ENCODE data around the gene VPS26A.

The VPS26A gene

DNA sequence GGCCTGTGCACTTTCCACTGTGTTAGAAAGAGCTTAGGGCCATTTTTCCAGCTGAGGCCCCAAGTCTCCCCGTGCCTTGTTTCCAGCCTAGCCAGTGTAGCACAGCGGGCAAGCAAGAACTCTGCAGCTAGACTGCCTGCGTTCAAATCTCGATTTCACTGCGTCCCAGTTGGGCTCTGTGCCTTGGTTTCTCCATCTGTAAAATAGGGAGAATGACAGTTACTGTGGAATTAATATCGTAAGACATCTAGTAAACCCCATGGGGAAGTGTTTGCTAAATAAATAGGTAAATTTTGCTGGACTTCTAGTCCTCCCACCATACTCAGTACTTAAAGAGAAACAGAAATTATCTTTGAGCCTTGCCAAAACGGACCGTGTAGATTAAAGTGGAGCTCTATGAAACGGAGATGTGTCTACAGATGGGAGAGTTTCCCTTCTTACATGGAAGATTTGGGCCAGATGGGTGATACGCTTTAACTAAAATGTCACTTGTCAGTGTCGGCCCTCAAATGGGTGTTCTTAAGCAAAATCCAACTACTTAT, 92.7 kb downstream of the VPS26A start:
- Histone ChIP-seq H3K4me1 (ENCODE audit: insufficient read depth, low read length) (peaks cover 25% of the 10 kb centered on the region), H3K36me3 (ENCODE audit: insufficient read depth, low read length) (no peaks in the 10 kb centered on the region), H3K4me3 (ENCODE audit: low read depth in 1 of 2, low read length in 2 of 2) (no peak overlapping the region), H3K27me3 (ENCODE audit: insufficient read depth, low read length, poor library complexity) (no peaks in the 10 kb centered on the region), H2AFZ (ENCODE audit: low read depth, low read length) (no peak overlapping the region), H3K27ac (ENCODE audit: low read length) (no peak overlapping the region), H3K4me2 (ENCODE audit: insufficient read depth, low read length) (no peak overlapping the region), H3K9me3 (ENCODE audit: insufficient read depth, low read length, severe bottlenecking) (no peaks in the 10 kb centered on the region), H4K20me1 (ENCODE audit: insufficient read depth, low read length) (no peaks in the 10 kb centered on the region), H3K79me2 (ENCODE audit: insufficient read depth, low read length) (no peaks in the 10 kb centered on the region), H3K9ac (ENCODE audit: low read depth, low read length) (no peak overlapping the region)
- no peak for ATAC-seq (ENCODE audit: insufficient read depth, low read depth)
- TF ChIP-seq EZH2 (IDR thresholded peaks at IDR 0.05; ENCODE audit: borderline replicate concordance, low read depth, low read length, severe bottlenecking), result no peak
- TF ChIP-seq, protein P1, sequence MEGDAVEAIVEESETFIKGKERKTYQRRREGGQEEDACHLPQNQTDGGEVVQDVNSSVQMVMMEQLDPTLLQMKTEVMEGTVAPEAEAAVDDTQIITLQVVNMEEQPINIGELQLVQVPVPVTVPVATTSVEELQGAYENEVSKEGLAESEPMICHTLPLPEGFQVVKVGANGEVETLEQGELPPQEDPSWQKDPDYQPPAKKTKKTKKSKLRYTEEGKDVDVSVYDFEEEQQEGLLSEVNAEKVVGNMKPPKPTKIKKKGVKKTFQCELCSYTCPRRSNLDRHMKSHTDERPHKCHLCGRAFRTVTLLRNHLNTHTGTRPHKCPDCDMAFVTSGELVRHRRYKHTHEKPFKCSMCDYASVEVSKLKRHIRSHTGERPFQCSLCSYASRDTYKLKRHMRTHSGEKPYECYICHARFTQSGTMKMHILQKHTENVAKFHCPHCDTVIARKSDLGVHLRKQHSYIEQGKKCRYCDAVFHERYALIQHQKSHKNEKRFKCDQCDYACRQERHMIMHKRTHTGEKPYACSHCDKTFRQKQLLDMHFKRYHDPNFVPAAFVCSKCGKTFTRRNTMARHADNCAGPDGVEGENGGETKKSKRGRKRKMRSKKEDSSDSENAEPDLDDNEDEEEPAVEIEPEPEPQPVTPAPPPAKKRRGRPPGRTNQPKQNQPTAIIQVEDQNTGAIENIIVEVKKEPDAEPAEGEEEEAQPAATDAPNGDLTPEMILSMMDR (IDR thresholded peaks at IDR 0.05; ENCODE audit: borderline replicate concordance, extremely low read depth, low read length, poor library complexity, severe bottlenecking), result no peak
- DNase-seq, result no peak

DNA sequence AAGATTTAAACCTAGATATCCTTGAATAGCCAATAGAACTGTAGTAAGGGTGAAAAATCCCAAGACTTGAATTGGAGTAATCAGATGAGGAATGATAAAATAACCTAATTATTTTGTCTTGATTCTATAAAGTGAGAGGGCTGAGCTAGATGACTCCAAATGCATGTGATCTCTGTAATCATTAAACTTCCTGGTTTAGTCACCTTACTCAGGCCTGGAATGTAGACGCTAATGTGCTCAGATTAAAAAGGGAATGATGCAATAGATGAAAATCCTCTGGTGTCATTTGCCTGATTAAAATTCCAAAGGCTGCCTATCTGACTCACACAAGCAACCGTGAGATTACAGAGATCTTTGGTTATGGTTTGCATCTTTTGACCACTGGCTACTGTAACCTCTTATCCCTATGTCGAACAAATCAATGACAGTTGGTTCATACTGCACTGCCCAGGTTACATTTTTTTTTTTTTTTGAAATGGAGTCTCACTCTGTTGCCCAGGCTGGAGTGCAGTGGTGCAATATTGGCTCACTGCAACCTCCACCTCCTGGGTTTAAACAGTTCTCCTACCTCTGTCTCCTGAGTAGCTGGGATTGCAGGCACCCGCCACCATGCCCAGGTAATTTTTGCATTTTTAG, 93.3 kb downstream of the VPS26A start:
- H3K4me2 ChIP-seq (ENCODE audit: insufficient read depth, low read length), result no peak overlapping the region
- no peaks in the 10 kb centered on the region for H3K27me3 ChIP-seq (ENCODE audit: insufficient read depth, low read length, poor library complexity)
- H3K36me3 ChIP-seq (ENCODE audit: insufficient read depth, low read length), result no peaks in the 10 kb centered on the region
- H3K9me3 ChIP-seq (ENCODE audit: insufficient read depth, low read length, severe bottlenecking), result no peaks in the 10 kb centered on the region
- DNase-seq (no peak), ATAC-seq (ENCODE audit: insufficient read depth, low read depth) (no peak)
- no peak for TF ChIP-seq EZH2 (IDR thresholded peaks at IDR 0.05; ENCODE audit: borderline replicate concordance, low read depth, low read length, severe bottlenecking)
- TF ChIP-seq, protein P1 (IDR thresholded peaks at IDR 0.05; ENCODE audit: borderline replicate concordance, extremely low read depth, low read length, poor library complexity, severe bottlenecking), result no peak
- no peak overlapping the region for H2AFZ ChIP-seq (ENCODE audit: low read depth, low read length)
- H4K20me1 ChIP-seq (ENCODE audit: insufficient read depth, low read length), result no peaks in the 10 kb centered on the region
- no peak overlapping the region for H3K9ac ChIP-seq (ENCODE audit: low read depth, low read length)
- H3K27ac ChIP-seq (ENCODE audit: low read length), result no peak overlapping the region
- H3K4me3 ChIP-seq (ENCODE audit: low read depth in 1 of 2, low read length in 2 of 2), result no peak overlapping the region
- H3K79me2 ChIP-seq (ENCODE audit: insufficient read depth, low read length), result no peaks in the 10 kb centered on the region
- peaks cover 31% of the 10 kb centered on the region for H3K4me1 ChIP-seq (ENCODE audit: insufficient read depth, low read length)

DNA sequence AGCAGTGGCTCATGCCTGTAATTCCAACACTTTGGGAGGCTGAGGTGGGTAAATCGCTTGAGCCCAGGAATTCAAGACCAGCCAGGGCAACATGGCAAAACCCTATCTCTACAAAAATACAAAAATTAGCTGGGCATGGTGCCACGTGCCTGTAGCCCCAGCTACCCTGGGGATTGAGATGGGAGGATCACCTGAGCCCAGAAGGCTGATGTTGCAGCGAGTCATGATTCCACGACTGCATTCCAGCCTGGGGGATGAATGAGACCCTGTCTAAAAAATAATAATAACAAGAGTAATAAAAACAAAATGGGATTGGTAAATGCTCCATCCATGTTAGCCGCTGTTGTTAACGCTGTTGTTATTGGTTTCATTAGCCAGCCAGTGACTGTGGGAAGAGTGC, 94.9 kb downstream of the VPS26A start:
- H3K4me3 ChIP-seq (ENCODE audit: low read depth in 1 of 2, low read length in 2 of 2), result no peak overlapping the region
- TF ChIP-seq EZH2 (IDR thresholded peaks at IDR 0.05; ENCODE audit: borderline replicate concordance, low read depth, low read length, severe bottlenecking), result no peak
- TF ChIP-seq, protein P1 (IDR thresholded peaks at IDR 0.05; ENCODE audit: borderline replicate concordance, extremely low read depth, low read length, poor library complexity, severe bottlenecking), result no peak
- H2AFZ ChIP-seq (ENCODE audit: low read depth, low read length), result no peak overlapping the region
- no peak overlapping the region for H3K27ac ChIP-seq (ENCODE audit: low read length)
- no peak overlapping the region for H3K4me2 ChIP-seq (ENCODE audit: insufficient read depth, low read length)
- peaks cover 42% of the 10 kb centered on the region for H3K4me1 ChIP-seq (ENCODE audit: insufficient read depth, low read length)
- H3K27me3 ChIP-seq (ENCODE audit: insufficient read depth, low read length, poor library complexity), result no peaks in the 10 kb centered on the region
- H4K20me1 ChIP-seq (ENCODE audit: insufficient read depth, low read length), result no peaks in the 10 kb centered on the region
- ATAC-seq (ENCODE audit: insufficient read depth, low read depth) (no peak), DNase-seq (no peak)
- H3K36me3 ChIP-seq (ENCODE audit: insufficient read depth, low read length), result no peaks in the 10 kb centered on the region
- no peak overlapping the region for H3K9ac ChIP-seq (ENCODE audit: low read depth, low read length)
- no peaks in the 10 kb centered on the region for H3K9me3 ChIP-seq (ENCODE audit: insufficient read depth, low read length, severe bottlenecking)
- H3K79me2 ChIP-seq (ENCODE audit: insufficient read depth, low read length), result no peaks in the 10 kb centered on the region

Data from DND-41 (cell line).